HG03095 (cell line): Measurements from ENCODE around the gene GON7.
"Not testable (repeated sequence)": the region's sequence is repeated elsewhere in the genome, so short reads cannot be mapped to it uniquely, and the experiment has no call there.

Experiments used
- ATAC-seq: cut with Tn5 transposase; IDR thresholded peaks from one replicate; pipeline ENCODE4 v1.9.1; 2021; ENCODE audit warnings: moderate library complexity; ENCODE audit not compliant: unreplicated experiment

GON7 gene, protein sequence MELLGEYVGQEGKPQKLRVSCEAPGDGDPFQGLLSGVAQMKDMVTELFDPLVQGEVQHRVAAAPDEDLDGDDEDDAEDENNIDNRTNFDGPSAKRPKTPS

DNA sequence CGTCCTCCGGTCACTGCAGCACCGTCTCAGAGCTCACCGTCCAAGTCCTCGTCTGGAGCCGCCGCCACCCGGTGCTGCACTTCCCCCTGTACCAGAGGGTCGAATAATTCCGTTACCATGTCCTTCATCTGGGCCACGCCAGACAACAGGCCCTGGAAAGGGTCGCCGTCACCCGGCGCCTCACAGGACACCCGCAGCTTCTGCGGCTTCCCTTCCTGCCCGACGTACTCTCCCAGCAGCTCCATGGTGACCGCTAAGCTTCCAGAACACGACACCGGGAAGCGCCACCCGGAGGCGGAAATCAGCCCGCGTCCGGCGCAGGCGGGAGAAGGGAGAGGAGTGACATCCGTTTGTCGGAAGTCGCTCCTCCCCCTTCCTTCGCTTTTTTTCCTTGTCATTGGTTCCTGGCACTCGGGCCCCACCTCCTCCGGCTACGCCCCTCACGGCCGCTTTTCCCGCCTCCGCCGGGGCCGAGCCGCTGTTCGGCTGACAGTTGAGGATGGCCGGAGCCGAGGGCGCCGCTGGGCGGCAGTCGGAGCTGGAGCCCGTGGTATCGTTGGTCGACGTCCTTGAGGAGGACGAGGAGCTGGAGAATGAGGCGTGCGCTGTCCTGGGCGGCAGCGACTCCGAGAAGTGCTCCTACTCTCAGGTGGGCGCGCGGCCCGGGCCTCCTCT, at the start of gene GON7, which contains the start of gene UBR7:
Gene GON7 (minus strand): TSS at position 273 of the 675 bp plus-strand sequence. CDS start 28 bp downstream, at position 245.
Gene UBR7 (plus strand): TSS at position 464 of the 675 bp plus-strand sequence. CDS start 36 bp downstream, at position 500.
- ATAC-seq: peak; percentile 82

DNA sequence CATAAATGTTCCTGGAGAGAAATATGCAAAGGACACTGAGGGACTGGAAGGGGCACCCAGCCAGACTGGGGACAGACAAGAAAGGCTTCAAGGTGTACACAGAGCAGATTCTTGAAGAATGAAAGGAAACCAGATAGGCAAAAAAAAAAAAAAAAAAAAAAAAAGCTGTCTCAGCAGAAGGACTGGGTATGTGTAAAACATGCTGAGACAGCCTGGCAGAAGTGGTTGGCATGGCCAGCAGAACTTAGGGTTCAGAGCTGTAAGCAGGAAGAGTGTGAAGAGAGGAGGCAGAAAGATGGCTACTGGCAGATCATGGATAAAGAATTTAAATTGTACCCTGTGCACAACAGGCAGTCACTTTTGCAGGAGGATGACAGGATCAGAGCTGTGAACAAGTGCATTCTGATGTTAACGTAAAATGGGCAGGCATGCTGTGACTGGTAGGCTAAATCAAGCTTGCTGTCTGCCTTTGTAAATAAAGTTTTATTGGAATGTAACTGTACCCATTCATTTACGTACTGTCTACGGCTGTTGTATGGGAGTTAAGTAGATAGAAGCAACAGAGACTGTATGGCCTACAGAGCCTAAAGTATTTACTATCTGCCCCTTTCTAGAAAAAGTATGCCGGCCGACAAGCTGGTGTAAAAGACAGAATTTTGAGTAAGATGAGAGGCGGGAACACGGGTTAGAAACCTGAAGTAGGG, 42.4 kb upstream of the GON7 start:
- ATAC-seq: no peak

GRCh38 chr14:93246534-93246933, 39.7 kb upstream of the GON7 start:
- no peak for ATAC-seq

DNA sequence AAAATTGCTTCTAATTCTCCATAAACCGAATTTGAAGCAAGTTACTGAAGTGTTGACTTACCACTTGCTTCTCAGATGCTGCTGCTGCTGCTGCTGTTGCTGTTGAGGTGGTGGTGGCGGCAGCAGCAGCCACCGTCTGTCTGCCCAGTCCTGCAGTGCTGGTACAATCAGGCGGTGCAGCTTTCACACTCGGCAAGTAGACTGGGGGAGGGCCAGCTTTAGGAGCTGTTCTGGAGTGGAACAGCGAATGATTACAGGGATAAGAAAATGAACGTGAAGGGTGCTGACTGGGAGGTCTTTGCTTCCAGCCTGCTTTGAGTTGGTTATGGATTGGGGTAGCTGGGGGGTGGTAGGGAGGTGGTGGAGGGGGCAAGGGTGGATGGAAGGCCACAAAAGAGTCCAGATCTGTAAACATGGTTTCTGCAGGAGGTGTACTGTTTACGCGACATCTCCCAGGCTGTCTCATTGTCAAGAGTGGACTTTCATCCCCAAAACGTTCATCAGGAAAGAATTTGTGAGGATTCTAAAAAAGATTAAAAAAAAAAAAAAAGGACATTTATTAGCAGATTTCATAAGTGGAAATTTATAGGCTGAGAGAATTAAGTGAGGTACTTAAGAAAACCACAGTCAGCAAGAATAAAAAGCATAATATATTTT, 39.0 kb upstream of the GON7 start:
- ATAC-seq: no peak

GRCh38 chr14:93240678-93241000, 33.8 kb upstream of the GON7 start:
- ATAC-seq: no peak

DNA sequence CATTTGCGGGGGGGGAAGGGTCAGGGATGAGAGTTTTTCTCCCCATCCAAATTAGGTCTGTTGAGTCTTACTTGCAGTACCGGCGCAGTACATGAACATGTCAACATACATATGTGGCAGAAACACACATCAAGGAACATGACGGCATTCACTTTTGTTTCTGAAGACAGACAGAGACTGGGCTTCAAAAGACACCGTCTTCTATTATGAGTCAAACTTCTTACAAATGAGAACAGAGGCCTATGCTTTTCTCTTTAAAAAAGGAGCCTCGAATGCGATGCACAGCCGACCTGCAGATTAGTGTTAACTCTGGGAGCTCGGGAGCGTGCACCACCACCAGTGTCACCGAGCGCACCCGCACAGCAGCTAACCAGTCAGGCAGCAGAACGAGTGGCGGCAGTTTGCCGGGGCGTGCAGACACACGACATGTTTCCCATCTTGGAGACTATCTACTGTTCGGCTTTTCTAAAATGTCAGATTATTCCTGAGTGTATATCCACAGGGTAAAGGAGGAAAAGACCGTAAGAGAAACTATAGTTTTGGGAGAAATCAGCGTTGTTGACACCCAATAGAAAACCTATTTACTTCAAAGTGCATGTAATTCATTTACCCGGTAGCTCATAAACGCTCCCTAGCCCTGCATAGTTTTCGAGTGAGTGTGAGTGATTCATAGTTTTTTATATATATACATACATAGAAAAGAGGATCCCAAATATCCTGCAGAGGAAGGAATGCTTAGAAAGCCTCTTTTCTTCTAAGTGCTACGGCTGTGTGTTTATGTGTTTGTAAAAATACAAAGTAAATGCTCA, 33.2 kb upstream of the GON7 start:
- ATAC-seq: no peak

DNA sequence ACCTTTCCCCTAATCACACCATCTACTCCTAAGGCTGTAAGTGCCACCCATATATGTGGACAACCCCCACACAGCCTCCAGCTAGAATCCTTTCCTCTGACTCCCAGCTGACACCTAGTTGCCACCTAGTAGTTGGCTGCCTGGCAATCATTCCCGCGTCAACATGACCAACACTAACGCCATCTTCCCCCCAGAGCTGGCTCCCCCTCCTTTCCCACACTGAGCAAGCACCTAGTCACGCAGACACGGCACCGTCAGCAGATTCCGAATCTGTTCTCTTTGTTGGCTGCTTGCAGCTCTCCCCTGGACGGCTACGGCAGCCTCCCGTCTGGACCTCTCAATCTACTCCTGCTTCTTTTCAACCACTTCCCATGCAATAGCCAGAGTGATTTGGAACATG, 27.9 kb upstream of the GON7 start:
- ATAC-seq: no peak

DNA sequence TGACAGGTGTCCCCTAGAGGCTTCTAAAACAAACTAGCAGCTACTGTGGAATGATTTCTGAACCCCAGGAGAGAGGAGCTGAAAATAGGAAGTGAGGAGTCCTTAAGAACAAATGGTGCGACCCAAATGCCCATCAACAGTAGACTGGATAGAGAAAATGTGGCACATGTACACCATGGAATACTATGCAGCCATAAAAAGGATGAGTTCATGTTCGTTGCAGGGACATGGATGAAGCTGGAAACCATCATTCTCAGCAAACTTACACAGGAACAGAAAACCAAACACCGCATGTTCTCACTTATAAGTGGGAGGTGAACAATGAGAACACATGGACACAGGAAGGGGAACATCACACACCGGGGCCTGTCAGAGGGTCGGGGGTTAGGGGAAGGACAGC, 26.2 kb upstream of the GON7 start:
- not testable (repeated sequence) for ATAC-seq

- ATAC-seq: no peak
Measured at GRCh38 chr14:93232159-93232558, 25.3 kb upstream of the GON7 start.

DNA sequence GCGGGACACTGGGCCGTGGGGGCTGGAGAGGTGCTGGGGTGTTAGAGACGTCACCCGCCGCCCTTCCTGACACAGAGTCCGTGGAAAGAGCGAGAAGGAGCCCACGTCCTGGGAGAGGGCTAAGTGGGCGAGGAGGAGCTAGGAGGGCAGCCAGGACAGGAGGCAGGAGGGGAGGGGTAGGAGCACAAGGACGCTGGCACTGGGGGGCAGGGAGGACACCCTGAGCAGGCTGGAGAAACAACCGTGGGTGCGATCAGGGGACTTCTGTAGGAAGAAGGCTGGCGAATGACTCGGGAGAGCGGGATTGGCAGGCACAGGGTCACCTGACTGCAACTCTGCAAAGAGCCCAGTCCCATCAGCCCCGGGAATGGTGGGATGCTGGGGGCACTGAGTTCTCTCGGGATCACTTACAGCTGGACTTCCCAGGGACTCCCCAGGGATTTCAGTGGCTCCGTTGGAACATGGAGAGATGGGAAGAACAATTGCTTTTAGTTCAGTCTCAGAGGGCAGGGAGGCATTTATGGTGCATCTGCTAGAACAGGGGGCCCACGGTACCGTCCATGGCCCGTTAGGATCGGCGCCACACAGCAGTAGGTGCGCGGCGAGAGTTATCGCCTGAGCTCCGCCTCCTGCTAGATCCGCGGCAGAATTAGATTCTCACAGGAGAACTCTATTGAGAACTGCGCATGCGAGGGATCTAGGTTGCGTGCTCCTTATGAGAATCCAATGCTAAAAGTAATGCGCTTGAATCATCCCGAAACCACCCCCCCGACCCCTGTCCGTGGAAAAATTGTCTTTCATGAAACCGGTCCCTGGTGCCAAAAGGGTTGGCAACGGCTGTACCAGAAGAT, 24.5 kb upstream of the GON7 start:
- ATAC-seq: no peak

DNA sequence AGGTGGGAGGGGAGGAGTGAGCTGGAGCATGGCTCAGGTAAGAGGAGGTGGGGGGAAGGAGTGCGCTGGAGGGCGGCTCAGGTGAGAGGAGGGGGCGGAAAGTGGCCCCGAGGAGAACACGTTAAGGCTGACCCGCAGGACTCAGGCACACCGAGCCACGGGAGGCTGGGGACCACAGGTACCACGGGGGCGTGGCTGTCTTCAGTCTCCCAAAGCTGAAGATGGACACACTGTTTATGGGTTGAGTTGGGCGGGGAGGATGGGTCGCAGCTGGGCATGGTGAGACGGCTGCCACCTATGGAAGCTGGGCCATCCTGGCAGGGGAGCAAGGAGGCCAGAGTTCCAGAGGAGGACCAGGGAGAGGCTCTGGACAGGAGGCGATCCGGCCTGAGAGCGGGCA, 23.7 kb upstream of the GON7 start:
- ATAC-seq: no peak

DNA sequence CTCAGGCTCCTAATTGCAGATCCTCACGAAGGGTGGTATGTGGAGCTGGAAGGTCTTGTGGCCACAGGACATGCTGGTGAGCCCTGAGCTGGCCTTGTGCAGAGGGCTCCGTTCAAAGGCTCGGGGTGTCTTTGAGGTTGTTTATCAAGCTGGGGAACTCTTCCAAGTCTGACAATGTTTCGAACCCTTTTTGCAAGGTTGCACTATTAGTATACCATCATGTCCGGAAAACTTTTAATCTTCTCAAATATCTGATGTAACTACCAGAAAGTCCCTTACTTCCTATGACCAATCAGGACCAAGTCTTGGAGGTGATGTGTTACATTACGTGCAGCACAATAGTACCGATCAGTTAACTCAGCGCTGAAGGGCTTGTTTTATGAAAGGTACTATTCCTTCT, 21.7 kb upstream of the GON7 start:
- no peak for ATAC-seq

GRCh38 chr14:93223565-93223964, 16.7 kb upstream of the GON7 start:
- no peak for ATAC-seq

DNA sequence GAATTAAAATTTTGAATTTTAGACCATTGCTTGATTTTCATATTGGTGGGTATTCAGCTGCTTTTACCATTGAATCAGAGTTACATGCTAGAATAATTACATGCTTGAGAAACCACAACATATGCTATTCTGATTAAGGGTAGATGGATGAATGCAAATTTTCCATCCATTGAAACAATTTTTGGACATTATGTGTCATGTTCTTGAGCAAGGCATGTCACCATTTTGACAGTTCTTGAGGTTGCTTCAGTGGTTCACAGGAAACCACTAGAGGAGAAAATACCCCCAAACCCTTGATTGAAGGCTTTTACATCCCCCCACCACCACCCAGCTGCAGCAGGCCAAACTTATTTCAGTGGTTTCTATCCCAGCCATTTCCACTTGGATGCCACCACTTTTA, 13.6 kb upstream of the GON7 start:
- ATAC-seq: no peak

- ATAC-seq: peak; percentile 68
Measured at GRCh38 chr14:93219103-93219726, 12.3 kb upstream of the GON7 start.

DNA sequence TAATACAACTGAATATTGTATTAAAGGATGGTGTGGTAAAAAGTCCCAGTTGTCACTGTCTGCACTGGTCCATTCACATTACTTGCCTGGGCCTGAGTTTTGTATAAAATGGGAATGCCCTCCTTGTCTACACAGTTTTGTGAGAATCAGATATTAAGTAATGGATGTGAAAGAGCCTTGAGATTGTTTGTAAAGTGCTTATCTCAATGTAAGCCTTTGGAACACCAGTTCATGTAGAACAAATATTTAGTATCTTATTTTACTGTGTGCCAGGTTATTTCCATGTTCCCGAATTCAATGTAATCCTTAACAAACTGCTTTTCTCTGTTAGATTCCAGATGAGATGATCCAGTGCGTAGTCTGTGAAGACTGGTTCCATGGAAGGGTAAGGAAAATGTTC, 7.7 kb upstream of the GON7 start:
- ATAC-seq: no peak

DNA sequence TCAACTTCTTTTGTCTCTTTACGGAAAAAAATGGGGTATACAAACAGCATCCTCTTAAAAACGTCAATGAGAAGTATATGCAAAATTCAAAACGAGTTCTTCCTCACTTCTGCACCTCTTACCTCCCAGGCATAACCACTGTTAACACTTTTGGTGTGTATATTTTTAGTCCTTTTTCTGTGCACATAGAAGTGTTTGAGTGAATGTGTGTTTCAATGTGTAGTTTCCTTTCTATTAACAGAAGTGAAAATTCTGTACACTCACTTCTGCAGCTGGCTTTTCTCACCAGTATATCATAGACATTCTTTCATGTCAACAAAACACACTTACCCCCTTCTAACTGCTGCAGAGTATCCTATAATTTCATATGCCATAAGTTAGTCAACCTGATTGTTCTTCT, 5.6 kb upstream of the GON7 start:
- ATAC-seq: peak; percentile 70

DNA sequence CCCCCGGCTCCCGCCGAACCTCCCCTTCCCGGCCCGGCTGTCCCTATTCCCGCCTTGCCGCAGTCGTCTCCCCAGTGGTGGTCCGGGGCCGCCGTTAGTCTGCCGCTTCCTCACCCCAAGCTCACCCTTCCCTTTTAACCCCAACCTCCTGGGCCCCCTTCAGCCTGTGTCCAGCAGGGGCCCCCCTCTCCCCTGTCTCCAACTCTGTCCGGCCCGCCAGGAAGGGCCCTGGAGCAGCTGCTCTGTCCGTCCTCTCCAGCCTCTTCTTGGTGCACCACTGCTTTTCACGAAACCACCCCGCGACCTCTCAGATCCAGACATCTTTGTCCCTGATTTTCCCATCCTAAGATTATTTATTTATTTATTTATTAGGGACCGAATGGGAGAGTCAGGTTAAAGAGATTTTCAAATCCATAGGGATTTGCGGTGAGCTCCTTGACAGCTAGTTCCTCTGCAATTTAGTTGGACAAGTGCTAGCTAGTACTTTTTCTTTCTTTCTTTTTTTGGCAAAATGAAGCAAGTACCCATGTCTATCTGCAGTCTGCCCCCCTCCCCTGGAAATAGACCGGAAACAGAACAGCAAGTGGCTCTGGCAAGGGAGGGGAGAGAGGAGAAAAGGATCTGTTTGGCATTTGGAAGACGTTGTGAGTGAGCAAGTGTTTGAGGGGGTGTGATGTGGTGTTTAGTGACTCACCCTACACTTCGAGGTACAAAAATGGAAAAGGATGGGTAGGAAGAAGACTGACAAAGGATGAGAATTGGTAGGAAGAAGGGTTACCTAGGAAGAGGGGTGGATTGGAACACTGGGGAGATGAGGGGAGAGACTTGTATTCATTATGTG, 823 bp upstream of the GON7 start:
- peak; percentile 37 for ATAC-seq

GRCh38 chr14:93201155-93201704, 5.6 kb downstream of the GON7 start:
- no peak for ATAC-seq
